Umbilical cord (tissue), 2 donors: Measurements from ENCODE around the gene CELF4. TPM values are rescaled to one million over a fixed set of nuclear protein-coding genes. Genes with fewer than 3 reads are reported as not detected.

Experiments
- DNase-seq: peaks from one replicate; pipeline ENCODE4 v3.0.0-alpha.2; 2015; ENCODE audit warnings: low spot score
- total RNA-seq: library from RNA; depleted of rRNA; stranded (reverse); fragments of >200 nt; gene quantifications from one replicate; pipeline ENCODE4 v1.2.3, GENCODE V29; 2014; ENCODE audit warnings: low replicate concordance; ENCODE audit not compliant: insufficient read depth

Gene CELF4
- total RNA-seq, 1 donor from 2014 or later: 5.3 TPM

DNA sequence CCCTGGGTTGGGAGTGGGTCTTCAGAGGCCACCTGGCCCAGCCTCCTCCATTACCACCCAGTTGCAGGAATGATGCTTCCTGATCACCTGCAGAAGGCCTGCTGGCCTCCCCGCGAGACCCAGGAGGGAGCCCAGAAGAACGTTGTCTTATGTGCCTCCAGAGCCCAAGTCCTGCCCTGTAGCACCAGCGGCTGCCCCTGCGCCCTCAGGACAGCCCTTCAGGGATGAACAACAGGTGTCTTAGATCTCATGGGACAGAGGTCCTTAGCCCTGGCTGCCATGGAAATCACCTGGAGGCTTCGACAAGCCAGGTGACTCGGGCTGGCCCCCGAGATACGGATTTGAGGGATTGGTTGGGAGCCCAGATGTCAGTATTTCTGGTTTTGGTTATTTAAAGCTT is 278.8 kb downstream of the CELF4 start:
- DNase-seq: no peak

- no peak for DNase-seq
These were observed 279.8 kb downstream of the CELF4 start for GRCh38 chr18:37285825-37286224.

DNA sequence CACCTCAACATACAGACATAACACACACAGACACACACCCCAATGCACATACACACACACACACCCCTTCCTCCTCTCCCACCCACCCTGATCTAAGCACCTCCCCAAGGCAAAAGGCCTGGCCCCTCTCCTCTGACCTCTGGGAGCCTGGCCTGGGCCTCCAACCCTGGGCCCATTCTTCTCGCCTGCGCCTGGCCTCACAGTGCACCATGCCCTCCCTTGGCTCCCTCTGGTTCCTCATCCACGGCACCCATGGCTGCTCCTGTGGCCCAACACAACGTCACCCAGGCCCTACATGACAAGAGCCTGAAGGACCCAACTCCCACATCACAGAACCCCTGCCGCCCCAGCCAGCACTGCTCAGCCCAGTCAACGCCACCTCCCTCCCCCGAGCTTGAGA is 281.3 kb downstream of the CELF4 start:
- DNase-seq: no peak

DNA sequence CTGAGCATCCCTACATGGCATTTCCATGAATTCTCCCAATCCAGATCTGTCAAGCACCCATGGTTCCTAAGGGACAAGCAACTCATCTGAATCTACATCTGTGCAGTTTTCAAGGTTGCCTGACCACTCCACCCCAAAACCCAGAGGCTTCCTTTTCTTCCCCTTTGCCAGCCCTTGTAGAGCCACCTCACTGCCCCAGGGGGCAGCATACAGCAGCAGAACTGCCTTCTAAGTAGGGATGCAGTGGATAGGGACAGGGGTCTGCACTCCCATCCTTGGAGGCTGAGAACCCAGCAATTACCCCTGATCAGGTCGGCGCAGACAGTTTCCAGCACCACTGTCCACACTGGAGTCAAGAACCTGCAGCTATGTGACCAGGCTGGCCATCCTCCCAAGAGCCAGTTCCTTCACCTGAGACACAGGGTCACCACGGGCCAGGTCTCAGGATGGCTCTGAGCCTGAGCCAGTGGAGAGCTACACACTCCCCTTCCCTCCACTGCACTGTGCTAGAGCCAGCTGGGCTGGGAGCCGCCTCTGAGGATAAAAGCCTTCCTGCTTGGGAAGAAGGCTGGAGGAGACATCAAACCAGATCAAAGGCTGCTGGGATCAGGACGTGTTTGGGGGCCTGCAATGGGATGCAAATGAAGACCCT is 283.1 kb downstream of the CELF4 start:
- DNase-seq: no peak

GRCh38 chr18:37280701-37281393 is 284.8 kb downstream of the CELF4 start:
- DNase-seq: no peak

DNA sequence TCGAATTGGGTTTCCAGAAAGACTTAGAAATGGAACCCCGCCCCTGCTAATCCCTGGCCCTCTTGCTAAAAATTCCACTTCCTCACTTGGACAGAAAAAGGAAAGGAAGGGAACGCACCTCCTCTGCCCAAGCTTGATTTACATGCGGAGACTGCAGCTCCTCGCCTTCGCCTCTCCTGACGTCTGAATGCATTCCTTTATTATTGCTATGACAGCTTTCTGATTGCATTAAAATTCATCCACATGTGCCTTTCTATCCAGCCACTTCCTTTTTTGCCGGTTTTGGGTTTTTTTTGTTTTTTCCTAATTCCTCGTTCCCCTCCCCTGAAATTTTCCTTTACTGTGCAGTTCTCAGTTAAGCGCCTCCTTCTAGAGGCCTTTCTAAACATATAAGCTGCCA is 287.8 kb downstream of the CELF4 start:
- no peak for DNase-seq

- DNase-seq: no peak
These were observed 289.3 kb downstream of the CELF4 start for GRCh38 chr18:37276111-37276890.

GRCh38 chr18:37275237-37275741 is 290.3 kb downstream of the CELF4 start:
- no peak for DNase-seq

GRCh38 chr18:37274309-37275236 is 291.0 kb downstream of the CELF4 start:
- no peak for DNase-seq

DNA sequence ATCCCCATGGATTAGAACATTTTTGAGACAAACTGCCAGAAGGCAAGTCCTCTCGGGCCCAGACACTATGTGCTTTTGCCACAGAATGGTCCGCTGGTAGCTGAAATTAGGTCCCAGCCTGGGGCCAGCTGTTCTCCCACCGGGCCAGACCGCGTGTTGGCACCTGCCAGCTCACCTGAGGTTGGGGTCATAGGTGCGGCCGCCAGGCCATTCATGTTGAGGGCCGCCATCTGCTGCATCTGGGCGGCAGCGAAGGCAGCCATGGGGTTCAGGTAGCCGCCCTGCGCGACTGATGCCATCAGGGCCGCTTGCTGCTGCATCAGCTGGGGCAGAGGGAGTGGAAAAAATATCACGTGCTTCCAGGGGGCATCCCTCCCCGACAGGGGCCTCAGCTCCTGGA is 292.8 kb downstream of the CELF4 start:
- DNase-seq: no peak

DNA sequence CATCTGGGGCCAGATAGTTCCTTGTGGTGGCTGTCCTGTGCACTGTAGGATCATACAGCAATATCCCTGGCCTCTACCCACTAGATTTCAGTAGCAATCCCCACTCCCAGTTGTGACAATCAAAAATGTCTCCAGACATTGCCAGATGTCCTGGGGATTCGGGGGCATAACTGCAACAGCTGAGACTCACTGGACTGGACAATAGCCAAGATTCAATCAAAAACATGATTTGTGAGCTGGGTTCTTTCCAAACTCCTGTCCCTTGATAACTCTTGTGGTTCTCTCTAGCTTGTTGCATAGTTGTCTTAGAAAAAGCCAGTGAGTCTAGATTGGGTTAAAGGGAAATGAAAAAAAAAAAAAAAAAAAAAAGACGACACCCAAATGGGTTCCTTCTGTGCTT is 293.4 kb downstream of the CELF4 start:
- DNase-seq: no peak

DNA sequence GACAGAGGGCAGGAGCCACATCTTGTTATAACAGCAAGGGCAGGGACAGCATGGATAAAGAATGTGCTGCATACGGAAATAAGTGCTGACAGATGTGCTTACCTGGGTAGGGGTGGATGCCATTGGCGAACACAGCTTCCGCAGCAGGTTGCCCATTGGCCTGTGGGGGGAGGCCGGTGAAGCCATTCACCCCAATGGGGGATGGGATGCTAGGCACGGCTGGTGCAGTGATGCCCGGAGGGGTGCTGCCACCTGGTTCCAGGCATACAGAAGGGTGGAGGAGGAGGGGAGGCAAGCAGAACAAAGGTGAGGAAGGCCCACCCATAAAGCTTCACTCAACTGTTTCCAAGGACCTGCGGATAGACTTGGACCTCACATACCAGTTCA is 294.9 kb downstream of the CELF4 start:
- no peak for DNase-seq

- DNase-seq: peak; percentile 64
These were observed 295.4 kb downstream of the CELF4 start for GRCh38 chr18:37270038-37270665.

DNA sequence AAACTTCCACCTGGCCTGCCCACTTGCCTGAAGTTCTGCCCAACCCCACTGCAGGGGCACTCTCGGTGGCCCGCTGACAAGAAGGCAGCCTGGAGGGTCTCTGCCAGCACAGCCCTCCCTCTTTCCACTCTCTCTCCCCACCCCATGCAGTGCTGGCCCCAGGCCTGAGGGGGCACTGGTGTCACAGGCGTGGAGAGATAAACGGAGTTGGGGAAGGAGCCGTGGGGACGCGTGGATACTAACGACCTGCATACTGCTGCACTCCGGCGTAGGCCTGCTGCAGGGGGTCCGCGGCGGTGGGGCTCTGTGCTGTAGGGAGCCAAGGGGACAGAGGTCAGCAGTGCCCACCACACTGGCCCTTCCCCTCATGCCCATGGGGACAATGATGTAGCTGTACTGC is 299.3 kb downstream of the CELF4 start:
- no peak for DNase-seq

DNA sequence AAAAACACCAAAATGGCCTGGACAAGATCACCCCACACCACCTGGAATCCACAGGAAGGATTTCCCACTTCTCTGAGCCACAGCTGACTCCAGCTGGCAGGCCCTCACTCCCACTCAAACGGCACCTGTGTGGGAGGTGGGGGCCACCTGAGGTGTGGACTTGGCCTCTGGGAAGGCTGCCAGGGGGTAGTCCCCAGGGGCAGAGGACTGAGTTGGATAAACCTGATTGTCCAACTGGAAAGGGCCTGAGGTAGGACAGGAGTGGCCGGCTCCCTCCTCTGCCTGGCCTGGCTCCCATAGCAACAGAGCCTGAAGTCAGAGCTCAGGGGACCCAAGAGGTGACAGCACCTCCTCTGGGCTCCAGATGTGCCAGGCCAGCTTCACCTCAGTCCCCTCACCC is 300.2 kb downstream of the CELF4 start:
- DNase-seq: no peak

DNA sequence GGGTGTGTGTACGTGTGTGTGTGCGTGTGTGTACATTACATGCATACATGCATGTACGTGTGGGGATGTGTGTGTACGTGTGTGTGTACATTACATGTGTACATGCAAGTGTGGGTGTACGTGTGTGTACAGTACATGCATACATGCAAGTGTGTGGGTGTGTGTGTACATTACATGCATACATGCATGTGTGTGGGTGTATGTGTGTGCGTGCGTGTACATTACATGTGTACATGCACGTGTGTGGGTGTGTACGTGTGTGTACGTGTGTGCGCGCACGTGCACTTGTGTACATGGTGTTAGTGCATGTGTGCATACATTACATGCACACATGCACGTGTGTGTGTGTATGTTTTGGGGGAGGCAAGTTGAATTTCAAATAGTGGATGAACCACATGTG is 300.6 kb downstream of the CELF4 start:
- no peak for DNase-seq

- DNase-seq: no peak
These were observed 303.6 kb downstream of the CELF4 start for GRCh38 chr18:37261988-37262387.

DNA sequence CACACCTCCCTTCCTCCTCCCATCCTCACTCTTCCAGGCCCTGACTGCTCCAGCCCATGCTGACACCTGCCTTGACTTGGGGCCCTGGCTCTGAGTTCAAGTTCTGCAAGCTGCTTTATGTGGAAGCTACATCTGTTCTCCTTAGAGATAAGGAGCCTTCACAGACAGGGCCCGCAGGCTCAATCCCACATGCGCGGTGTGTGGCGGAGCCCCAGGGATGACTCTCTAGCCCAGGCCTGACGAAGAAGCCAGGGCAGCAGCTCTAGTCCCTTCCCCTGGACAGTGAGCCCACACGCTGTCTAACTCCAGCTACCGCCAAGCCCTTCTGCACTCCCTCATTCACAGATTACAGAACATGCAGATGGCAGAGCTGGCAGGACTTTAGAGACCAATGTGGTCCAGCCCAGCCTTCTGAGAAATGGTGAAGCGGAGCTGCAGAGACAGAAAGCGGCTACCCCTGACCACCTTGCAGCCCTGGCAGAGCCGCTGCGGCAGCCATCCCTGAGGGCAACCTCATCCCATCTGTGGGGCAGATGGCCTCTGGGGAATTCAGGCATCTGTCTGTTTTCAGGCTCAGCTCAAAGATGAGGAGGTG is 304.3 kb downstream of the CELF4 start:
- DNase-seq: no peak

DNA sequence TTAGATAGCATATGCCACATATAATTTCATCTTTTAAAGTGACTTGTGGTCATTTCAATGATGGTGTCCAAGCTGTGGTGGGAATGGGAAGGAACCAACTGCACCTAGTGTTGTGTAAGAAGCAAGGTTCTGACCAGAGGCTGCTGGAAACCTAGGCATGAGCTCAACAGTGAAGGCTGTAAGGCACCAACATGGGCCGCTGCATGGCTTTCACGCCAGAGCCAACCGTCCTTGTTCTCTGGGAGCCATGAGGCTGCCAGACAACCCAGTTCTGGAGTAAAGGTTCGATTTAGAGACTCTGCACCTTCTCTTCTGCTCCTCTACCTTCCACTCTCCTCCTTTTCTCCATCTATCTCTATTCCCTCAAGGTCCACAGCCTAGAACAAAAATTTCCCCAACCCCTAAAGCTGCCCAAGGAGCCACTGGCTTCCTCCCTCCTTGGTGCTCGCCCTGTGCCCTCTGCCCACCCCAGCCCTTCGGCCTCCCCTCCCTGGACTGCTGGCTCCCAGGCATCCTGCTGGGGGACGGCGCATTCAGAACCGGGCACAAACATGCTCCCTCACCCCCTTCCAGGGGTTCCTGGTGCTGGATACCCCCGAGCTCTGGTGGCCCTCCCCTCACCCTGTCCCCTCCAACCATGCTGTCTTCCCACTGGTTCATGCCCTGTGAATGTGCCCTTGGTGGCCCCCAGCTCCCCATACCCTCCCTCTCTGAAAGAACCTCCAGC is 305.1 kb downstream of the CELF4 start:
- DNase-seq: no peak

DNA sequence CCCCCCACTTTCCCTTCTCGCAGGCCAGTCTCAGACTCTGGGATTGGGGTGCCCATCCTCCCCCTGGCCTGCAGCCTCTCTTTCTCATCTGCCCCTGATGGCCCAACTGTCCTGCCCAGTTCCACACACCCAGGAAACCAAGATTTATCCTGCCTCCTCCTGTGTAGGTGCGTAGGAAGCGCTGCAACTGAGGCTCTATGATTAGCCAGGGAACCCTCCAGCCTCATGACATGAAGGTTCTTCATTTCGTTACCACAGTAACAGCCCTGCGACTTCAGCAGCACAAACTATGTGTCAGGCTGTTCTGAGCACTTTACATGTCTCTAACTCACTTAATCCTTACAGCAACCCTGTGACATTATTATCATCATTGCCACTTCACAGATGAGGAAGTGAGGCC is 305.9 kb downstream of the CELF4 start:
- no peak for DNase-seq
